ENCODE data around the gene SUPV3L1.

Gene SUPV3L1

GRCh38 chr10:69145864-69146263 is 34.2 kb upstream of the SUPV3L1 start:
- no peak for TF ChIP-seq CTCF (IDR thresholded peaks at IDR 0.05; ENCODE audit: borderline replicate concordance, control extremely low read depth, extremely low read depth, insufficient read depth, missing control alignments)

GRCh38 chr10:69146759-69147158 is 33.3 kb upstream of the SUPV3L1 start:
- in situ Hi-C loops (cut with MboI; ENCODE audit: low sequenced_read_pairs, unreplicated experiment), result no loop called here
- no peak for DNase-seq (ENCODE audit: low spot score)
- no peak for TF ChIP-seq CTCF (IDR thresholded peaks at IDR 0.05; ENCODE audit: borderline replicate concordance, control extremely low read depth, extremely low read depth, insufficient read depth, missing control alignments)

More at GRCh38 chr10:69145864-69146263, 34.2 kb upstream of the SUPV3L1 start:
- no peak for DNase-seq (ENCODE audit: low spot score)
- in situ Hi-C loops (cut with MboI; ENCODE audit: low sequenced_read_pairs, unreplicated experiment), result no loop called here

- in situ Hi-C loops (cut with MboI; ENCODE audit: low sequenced_read_pairs, unreplicated experiment), result no loop called here
- TF ChIP-seq CTCF (IDR thresholded peaks at IDR 0.05; ENCODE audit: borderline replicate concordance, control extremely low read depth, extremely low read depth, insufficient read depth, missing control alignments), result no peak
- no peak for DNase-seq (ENCODE audit: low spot score)
Measured at GRCh38 chr10:69151984-69152383, 28.1 kb upstream of the SUPV3L1 start.

- in situ Hi-C loops (cut with MboI; ENCODE audit: low sequenced_read_pairs, unreplicated experiment), result no loop called here
- DNase-seq (ENCODE audit: low spot score), result no peak
- TF ChIP-seq CTCF (IDR thresholded peaks at IDR 0.05; ENCODE audit: borderline replicate concordance, control extremely low read depth, extremely low read depth, insufficient read depth, missing control alignments), result no peak
Measured at GRCh38 chr10:69153227-69153626, 26.8 kb upstream of the SUPV3L1 start.

GRCh38 chr10:69160809-69161241 is 19.2 kb upstream of the SUPV3L1 start:
- in situ Hi-C loops (cut with MboI; ENCODE audit: low sequenced_read_pairs, unreplicated experiment), result no loop called here
- DNase-seq (ENCODE audit: low spot score), result no peak
- TF ChIP-seq CTCF (IDR thresholded peaks at IDR 0.05; ENCODE audit: borderline replicate concordance, control extremely low read depth, extremely low read depth, insufficient read depth, missing control alignments), result no peak

- in situ Hi-C loops (cut with MboI; ENCODE audit: low sequenced_read_pairs, unreplicated experiment), result no loop called here
- no peak for TF ChIP-seq CTCF (IDR thresholded peaks at IDR 0.05; ENCODE audit: borderline replicate concordance, control extremely low read depth, extremely low read depth, insufficient read depth, missing control alignments)
Measured at GRCh38 chr10:69168493-69168892, 11.5 kb upstream of the SUPV3L1 start.

More at GRCh38 chr10:69168493-69168892, 11.5 kb upstream of the SUPV3L1 start:
- no peak for DNase-seq (ENCODE audit: low spot score)

All from GM13976 (cell line).